ENCODE measurements around the gene PSMA1. TPM values are rescaled to one million over a fixed set of nuclear protein-coding genes. Genes with fewer than 3 reads are reported as not detected.

Gene PSMA1
- total and polyA plus RNA-seq, 2 of the 13 experiments (the other 11 are each of a cell fraction or from before 2014, with no cell fraction given) = 188 to 229 TPM

GRCh38 chr11:14519917-14520746, at the start of gene PSMA1 (continued):
- peak; percentile 48; the same call in 1 of the 2 replicates for TF ChIP-seq ZNF577 (CRISPR knock-in tag; IDR thresholded peaks at IDR 0.05; ENCODE audit: borderline replicate concordance, low read depth)
- TF ChIP-seq HNF4G (IDR thresholded peaks at IDR 0.05; ENCODE audit: borderline replicate concordance, low read depth, low read length) = no peak
- peak; percentile 62; the same call in 1 of the 2 replicates for TF ChIP-seq HNF4G (CRISPR knock-in tag; IDR thresholded peaks at IDR 0.05; ENCODE audit: borderline replicate concordance, low read depth)
- TF ChIP-seq, protein P1, sequence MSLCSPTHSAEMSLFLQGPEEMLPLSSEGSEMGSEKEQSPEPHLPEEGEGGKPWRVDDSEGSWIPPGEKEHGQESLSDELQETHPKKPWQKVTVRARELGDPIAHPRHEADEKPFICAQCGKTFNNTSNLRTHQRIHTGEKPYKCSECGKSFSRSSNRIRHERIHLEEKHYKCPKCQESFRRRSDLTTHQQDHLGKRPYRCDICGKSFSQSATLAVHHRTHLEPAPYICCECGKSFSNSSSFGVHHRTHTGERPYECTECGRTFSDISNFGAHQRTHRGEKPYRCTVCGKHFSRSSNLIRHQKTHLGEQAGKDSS (CRISPR knock-in tag; IDR thresholded peaks at IDR 0.05; ENCODE audit: borderline replicate concordance, low read depth) = no peak
- TF ChIP-seq ZNF781 (CRISPR knock-in tag; IDR thresholded peaks at IDR 0.05; ENCODE audit: borderline replicate concordance, not compliant biosample characterization) = peak; percentile 65
- no peak for TF ChIP-seq ZNF33A (CRISPR knock-in tag; IDR thresholded peaks at IDR 0.05; ENCODE audit: borderline replicate concordance)
- TF ChIP-seq IRX3 (CRISPR knock-in tag; IDR thresholded peaks at IDR 0.05; ENCODE audit: borderline replicate concordance, low read depth) = peak; percentile 75; the same call in 1 of the 2 replicates
- no peak for TF ChIP-seq ZNF775 (CRISPR knock-in tag; IDR thresholded peaks at IDR 0.05; ENCODE audit: borderline replicate concordance)
- TF ChIP-seq KLF11 (CRISPR knock-in tag; IDR thresholded peaks at IDR 0.05) = peak; percentile 46; the same call in 1 of the 2 replicates
- TF ChIP-seq SALL2 (CRISPR knock-in tag; IDR thresholded peaks at IDR 0.05) = peak; percentile 73
- no peak for TF ChIP-seq ZNF44 (CRISPR knock-in tag; IDR thresholded peaks at IDR 0.05)
- peak; percentile 45; the same call in 1 of the 2 replicates for TF ChIP-seq ZNF546 (CRISPR knock-in tag; conservative IDR thresholded peaks at IDR 0.05)
- peak; percentile 97 for TF ChIP-seq UBTF (CRISPR knock-in tag; IDR thresholded peaks at IDR 0.05)
- TF ChIP-seq PRMT3 (CRISPR knock-in tag; IDR thresholded peaks at IDR 0.05; ENCODE audit: borderline replicate concordance, low read depth) = no peak
- TF ChIP-seq PATZ1 (CRISPR knock-in tag; IDR thresholded peaks at IDR 0.05) = no peak; the same call in 1 of the 2 replicates
- TF ChIP-seq CREB3 (CRISPR knock-in tag; IDR thresholded peaks at IDR 0.05) = peak; percentile 37; the same call in 1 of the 2 replicates
- peak; percentile 76; the same call in 1 of the 2 replicates for TF ChIP-seq ZBTB39 (CRISPR knock-in tag; IDR thresholded peaks at IDR 0.05)
- no peak; the same call in 1 of the 2 replicates for TF ChIP-seq DRAP1 (CRISPR knock-in tag; IDR thresholded peaks at IDR 0.05)
